ENCODE data around the gene SNX8.

DNA sequence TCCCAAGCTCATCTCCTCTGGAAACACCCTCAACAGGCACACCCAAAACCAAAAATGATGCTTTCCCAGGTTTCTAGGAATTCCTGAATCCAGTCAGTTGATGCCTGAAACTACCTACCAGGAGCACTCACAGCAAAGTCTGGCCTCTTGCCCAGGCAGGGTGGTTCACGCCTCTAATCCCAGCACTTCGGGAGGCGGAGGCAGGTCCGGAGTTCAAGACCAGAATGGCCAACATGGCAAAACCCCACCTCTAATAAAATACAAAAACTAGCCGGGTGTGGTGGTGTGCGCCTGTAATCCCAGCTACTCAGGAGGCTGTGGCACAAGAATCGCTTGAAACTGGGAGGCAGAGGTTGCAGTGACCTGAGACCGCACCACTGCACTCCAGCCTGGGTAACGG lies 83.4 kb downstream of the SNX8 start:
- TF ChIP-seq, protein P1, sequence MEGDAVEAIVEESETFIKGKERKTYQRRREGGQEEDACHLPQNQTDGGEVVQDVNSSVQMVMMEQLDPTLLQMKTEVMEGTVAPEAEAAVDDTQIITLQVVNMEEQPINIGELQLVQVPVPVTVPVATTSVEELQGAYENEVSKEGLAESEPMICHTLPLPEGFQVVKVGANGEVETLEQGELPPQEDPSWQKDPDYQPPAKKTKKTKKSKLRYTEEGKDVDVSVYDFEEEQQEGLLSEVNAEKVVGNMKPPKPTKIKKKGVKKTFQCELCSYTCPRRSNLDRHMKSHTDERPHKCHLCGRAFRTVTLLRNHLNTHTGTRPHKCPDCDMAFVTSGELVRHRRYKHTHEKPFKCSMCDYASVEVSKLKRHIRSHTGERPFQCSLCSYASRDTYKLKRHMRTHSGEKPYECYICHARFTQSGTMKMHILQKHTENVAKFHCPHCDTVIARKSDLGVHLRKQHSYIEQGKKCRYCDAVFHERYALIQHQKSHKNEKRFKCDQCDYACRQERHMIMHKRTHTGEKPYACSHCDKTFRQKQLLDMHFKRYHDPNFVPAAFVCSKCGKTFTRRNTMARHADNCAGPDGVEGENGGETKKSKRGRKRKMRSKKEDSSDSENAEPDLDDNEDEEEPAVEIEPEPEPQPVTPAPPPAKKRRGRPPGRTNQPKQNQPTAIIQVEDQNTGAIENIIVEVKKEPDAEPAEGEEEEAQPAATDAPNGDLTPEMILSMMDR (IDR thresholded peaks at IDR 0.05), result no peak
- TF ChIP-seq EP300 (IDR thresholded peaks at IDR 0.05) (no peak), POLR2AphosphoS5 (IDR thresholded peaks at IDR 0.05) (no peak)

Measured in stomach (tissue), 4 donors.